NCI-H748 treated with DMSO at 0.1 percent for 48 hours (cell line): Measurements from ENCODE around the gene TFG.
A peak's percentile ranks its signal among the peaks of the same experiment; 100 is the strongest.

Experiments used
- DNase-seq: peaks from one replicate; lab custom pipeline; 2025; lab: John Stamatoyannopoulos, UW

Gene TFG

DNA sequence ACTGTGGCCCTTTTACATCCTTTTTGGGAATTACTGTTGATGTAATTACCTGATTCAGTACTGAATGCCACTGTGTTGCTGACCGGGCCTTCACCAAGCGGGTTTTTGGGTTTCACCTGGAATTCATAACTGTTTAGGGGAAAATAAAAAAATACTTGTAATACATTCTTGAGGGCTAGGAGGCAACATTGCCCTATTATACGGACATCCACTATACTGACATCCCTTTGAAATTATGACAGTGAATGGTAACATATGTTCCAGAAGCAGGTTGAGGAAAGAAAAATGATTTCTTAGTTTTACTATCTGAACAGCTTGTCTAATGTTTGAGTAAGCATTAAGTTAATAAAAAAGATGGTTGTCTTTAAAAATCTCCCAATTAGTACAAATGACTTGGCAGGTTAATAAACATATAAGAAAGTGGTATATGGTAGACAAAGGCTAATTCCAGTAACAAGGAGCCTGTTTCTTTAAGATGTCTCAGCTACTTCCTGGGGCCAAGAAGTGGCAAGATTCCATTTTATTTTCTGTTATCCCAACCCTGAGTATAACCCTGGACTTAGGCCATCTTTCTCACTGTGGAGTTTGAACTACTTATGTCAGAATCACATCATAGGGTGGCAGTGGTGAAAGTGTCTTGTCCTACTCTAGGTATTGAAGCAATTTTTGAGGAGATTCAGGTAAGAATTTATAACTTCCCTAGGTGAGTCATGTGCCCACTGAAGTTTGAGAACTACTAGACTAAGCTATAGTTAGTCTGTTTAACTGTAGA, 45.5 kb downstream of the TFG start:
- DNase-seq, result no peak

DNA sequence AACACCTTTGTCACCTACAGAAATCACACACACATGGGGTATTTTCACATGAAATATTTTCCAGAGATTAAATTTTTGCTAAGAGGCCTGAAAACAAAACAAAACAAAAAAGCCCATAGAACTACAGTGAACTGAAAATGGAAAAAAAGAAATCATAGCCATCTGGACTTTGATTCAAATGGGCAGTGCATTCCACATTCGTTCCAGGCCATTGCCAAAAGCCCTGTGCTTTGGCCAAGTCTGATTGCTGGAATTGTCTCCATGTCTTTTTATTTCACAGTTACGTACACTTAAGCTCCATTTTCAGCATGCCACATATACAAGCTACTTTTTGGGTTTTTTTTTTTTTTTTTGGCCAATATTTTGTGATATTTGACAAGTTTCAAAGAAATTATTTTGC, 47.1 kb downstream of the TFG start:
- no peak for DNase-seq

DNA sequence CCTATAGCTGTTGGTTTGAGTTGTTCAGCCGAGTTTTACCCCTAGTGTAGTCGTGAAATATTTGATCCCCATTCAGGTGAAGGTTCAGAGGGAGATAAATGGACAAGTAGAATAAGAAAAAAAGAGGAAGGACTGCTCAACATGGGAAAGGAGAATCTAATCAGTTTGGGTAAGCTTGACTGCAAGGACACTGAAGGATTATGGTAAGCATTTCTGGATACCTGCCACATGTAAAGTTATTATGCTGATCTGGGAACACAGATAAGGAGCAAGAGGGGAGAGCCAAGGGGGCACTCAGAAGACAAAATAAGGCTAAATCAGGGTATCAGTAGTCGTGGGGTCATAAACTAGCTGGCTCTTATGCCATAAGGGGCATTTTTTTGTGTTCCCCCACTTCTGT, 49.9 kb downstream of the TFG start:
- DNase-seq, result no peak

DNA sequence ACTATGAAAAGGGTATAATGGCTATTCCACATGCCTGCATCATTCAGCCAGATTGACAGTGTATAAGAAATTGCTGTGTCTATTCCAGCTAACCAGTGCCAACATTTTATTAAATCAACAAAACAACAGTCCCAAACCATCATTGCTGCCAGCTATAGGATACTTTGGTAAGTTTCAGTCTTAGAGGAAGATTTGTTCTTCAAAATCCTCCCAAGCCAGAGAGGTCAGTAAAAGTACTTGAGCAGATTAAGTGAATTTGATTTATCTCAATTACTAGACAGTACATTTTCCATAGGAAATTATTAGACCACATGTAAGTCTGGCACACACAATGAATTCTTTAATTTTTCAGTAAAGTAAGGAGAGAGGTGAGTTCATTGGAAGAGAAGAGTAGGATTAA, 50.7 kb downstream of the TFG start:
- no peak for DNase-seq

DNA sequence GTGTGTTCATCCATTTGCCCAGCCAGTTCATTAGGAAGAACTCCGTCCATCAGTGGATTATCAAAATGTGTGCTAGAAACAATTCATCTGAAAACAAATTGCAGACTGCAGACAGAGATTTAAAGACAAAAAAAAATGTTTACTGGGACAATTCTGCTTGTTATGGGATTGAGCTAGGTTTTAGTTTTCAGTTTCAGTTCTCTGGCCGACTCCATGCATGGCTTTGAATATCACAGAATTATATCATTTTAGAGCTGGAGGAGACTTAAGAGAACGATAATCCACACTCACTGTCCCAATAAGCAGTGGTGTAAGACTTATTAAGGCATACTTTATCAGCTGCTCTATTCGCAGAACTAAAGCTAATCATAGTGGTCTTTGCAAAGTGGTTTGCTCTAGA, 51.1 kb downstream of the TFG start:
- no peak for DNase-seq

DNA sequence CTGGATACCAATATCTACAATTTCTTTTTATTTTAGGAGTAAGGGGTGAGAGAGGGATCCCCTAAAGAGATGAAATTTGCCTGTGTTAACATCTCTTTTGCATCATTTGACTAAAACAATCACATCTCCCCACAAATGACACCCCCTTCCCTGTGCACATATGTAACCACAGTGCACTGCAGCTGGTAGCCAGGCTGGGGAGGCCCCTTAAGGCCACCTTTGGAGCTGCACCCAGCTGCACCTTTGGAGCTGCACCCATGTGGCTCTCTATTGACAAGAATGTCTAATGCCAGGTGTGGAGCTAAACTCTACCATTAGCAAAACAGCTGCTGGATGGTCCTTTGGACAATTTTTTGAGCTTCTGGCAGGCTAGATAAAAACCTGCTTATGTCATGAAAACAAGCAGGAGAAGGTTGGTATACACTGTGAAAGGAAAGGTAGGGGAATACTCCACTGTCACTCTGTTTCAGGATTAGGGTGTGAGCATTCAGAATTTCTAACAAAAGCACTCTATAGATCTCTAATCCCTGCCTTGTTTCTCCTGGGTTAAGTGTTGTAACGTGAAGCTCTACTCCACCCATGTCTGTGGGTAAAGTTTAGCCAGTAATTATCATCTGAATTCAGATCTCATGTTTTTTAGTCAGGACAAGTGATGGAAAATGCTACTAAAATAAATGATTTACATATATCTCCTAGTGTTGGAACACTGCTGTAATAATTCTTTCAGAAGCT, 52.1 kb downstream of the TFG start:
- DNase-seq, result no peak

DNA sequence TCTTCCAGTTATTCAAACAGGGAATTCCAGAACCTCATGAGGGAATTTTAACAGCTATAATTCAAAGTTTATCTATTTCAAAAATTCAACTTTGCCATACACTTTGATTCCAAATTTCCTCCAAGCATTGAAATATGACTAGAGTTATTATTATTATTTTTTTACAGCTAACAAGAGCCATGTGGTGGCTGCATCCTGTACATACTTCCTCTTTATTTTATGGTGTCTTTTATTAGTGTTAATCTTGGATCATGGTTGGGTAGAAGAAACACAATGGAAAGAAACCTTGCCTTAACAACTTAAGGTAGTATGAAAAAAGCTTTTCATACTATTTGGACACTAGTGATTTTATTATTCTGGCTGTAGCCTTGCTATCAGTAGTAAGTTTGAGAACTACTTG, 52.7 kb downstream of the TFG start:
- no peak for DNase-seq

DNA sequence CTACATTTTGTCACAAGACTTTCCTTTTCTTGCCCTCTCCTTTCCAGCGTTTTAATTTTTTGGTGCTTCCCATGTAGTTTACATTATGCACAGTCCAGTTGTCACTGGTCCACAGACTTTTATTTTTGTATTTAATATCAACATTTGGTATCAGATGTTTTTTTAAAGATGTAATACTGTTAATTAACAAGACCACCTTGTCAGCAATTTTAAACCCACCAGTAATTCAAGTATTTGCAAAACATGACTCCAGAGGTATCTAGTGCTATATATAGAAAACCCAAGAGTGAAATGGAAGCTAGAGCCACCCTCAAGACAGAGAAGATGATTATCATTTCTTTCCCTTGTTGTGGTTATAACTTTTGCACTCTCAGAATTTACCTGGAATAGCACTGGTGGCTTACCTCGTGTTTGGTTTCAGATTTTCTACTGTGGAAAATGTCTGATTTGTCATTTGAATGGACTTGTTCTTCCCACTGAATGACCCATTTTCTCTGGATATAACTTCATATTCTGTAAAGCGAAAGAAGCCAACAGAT, 56.2 kb downstream of the TFG start:
- DNase-seq, result no peak

DNA sequence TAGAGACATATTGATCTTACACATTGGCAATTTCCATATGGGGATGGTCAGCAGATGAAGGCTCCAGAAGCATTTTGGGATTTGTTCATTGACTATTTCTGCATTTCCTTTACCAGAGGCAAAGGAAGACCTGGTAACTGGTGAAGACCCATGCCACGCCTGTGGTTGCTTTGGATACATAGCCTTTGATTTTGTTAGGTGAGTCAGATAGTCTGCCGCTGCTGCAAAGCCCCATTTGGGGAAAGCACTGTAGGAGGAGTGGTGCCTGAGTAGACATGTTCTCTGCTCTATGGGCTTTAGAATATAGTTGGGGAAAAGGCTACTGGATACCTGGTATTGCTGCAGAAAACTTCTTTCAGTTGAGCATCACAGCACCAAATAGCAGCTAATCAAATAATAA, 56.8 kb downstream of the TFG start:
- no peak for DNase-seq

DNA sequence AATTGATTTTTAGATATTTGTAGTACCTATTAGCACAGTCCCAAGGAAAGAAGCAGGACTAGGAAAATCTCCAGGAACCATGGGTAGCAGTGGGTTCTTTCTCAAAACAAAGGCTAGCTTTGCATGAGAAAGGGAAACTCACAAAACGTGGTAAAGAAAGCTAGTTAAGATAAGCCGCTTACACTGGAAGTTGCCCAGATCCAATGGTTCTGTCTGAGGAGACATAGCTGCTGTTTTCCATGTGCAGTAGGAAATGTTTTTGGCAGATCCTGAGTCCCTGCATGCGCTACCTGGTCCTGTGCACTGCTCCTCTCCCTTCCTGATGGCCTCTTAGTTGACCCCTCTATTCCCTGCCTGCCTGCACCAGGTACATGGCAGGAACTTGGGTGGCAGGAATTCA, 60.4 kb downstream of the TFG start:
- no peak for DNase-seq

DNA sequence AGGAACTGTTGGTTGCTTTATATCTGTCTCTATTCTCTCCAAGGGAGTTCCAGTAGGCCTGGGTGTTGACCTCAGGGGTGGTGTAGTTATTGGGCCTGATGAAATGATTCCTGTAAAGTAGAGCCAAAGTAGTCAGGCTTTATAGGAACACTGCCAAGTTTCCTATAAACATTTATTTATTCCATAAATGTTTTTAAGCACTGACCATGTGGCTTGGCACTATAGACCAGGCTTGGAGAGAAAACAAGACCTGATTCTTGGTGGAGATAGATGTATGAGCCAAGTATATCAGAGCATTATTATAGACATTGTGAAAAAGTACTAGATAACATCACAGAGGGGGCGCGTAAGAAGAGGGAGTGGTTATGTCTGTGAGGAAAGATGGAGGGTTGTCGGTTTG, 65.9 kb downstream of the TFG start:
- no peak for DNase-seq

DNA sequence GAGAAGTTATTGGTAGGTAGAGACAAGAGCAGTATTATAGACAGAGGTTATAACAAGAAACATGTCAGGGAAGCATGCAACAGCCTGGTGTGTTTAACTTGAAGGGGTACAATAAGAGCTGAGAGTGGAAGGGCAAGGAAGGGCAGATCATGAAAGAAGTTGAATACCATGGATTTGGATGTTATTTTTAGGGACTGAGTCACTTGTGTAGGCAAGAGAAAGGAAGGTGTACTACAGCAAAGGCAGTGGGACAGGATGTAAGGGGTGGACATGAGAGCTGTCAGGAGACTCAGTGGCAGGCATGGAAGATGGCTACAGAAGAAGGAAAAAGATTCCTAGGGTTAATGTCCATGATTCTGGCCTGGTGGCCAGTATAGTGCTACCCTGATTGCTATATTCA, 66.4 kb downstream of the TFG start:
- no peak for DNase-seq

DNA sequence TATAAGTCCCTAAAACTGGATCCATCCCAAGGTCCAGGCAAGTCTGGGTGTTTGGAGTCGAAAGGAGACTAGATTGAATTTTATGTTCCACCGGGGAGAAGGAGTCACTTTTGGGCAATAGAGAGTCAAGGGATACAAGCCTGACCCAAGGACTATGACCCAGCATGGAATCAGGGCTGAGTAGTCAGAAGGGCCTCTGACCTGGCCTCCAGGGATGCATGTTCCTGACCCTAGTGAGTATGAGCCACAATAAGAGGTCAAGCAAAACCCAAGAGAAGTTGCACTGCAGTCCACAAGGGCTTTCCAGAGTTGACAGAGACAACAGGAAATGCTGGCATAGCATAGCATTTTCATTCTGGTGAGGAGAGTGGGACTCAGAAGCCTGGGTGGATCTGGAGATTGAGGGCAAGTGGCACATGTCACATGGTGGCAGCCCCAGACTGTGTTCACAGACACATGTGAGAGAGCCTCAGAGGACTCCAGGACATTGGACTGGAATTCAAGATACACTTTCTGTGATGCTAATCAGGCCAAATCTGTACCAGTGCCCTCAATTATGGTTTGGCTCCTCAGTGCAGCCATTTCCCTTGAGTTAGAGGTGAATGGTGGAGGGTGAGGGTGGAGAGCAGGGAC, 66.9 kb downstream of the TFG start:
- DNase-seq, result no peak

DNA sequence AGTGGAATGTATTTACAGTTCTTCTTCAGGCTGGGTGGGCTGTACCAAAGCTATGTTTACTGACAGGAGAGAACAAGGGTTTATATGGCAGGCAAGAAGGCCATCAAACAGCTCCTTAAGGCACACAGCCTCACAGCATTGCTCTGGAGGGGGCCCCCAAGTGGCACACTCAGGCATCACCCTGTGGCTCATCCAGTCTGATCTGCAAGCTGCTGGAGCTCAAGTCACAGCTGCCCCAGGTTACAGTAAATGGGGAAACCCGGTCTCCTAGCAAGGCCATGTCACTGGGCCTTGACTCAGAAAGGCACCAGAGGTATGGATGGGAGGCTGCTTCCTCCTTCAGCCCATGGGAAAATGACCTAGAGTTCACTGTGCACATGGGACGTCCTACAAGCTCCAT, 67.5 kb downstream of the TFG start:
- DNase-seq, result no peak

DNA sequence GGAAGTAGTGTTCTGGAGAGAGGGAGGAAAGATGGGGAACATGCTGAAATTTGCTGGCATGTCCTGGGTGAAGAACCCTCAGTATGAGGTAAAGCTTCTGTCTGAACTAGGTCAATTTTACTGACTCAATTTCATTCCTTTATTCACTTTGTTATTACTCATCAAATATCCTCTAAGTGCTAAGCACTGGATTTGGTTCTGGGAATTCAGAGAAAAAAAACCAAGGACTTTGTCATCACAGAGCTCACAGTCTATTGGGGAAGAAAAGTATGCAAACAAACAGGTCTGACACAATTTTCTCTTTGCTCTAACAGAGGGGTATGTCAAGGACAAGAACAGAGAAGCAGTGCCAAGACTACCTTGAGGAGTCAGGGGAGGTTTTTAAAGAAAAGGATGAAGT, 68.0 kb downstream of the TFG start:
- no peak for DNase-seq

DNA sequence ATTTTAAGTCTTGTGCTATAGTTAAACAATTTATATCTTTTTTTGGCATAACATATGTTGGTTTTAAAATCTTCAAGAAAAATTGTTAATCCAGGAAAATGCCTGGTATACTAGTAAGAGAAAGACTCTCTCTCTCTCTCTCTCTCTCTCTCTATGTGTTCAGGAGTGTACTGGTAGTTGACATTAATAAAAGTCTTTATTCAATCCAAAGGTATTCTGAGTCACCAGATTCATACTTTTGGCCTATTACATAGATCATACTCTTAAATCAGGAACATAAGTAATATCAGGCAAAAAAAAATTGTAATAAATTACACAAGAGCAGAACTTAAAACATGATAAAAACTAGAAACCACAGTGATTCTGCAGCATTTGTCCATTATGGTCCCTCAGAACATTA, 70.2 kb downstream of the TFG start:
- no peak for DNase-seq

DNA sequence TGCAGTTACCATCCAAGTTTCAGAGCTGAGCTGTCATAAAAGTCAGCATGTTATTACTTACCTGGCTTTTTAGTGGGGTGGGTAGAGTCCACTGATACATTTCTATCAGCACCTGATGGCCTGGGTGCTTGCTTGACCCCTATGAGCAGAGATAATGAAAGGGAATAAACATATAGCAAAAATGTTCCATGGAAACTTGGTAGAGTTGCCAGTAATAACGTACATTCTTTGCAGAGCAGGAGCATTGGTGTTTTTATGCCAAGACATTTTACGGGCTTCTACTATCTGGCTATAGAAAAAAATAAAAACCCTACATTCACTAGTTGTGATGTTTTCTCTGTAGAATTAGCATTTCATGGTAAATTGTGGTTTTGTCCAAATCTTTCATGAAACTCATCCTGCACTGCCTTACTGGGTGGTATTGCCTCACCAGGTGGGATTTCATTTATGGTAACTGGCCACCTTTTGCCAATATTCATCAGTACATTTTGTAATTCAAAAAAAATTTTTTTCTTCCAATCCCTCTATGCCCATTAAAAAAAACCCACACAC, 70.9 kb downstream of the TFG start:
- DNase-seq, result no peak

DNA sequence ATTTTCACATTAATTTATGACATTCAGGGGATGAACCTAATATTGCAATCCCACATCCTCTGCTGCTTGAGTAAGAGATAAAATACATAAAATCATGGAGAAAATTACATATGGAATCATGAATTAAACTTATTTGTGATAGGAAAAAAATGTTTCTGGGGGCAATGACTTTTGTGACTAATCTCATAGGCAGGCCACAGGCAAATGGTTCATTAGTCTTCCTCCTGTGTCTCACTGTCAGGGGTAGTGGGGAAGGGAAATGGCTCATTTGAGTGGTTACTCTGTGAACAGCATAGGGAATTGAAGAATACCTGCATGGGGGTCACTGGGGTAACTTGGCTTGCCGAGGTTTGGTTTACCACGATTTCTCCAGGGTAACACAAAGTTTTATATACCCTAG, 72.0 kb downstream of the TFG start:
- no peak for DNase-seq

DNA sequence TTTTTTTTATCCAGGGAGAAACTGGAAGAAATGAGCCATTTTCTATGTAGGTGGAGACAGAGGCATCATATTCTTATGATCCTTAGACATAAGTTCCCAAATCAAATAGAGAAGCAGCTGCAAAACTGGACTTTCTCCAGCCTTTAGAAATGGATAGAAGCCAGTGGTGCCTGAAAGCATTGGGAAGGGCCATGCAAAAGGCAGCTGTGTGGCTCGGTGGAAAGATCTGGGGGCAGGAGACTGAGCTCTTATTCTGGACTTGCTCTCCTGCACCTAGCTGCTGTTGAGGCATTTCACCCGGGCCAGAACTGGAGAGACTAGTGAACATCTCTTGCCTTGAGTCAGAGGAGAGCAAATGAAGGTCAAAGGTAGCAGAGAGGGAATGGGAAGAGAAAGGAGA, 73.1 kb downstream of the TFG start:
- DNase-seq, result no peak

DNA sequence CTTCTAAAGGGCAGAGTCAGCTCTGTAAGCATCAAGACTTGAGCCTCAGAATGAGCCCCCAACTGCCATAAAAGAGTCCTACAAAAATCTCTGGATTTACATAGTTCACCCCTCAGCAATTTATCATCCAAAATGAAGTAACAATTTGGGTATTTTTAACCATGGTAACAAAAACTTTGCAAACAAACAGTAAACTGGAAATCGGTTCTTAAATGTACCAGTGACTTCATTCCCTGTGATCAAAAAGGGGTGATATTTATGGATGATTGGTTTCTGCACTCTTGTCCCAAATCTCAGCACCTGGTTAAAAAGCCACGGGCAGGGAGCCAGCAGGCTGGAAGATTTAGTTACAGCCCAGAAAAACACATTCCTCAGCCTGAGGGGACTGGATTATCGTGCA, 73.6 kb downstream of the TFG start:
- no peak for DNase-seq

DNA sequence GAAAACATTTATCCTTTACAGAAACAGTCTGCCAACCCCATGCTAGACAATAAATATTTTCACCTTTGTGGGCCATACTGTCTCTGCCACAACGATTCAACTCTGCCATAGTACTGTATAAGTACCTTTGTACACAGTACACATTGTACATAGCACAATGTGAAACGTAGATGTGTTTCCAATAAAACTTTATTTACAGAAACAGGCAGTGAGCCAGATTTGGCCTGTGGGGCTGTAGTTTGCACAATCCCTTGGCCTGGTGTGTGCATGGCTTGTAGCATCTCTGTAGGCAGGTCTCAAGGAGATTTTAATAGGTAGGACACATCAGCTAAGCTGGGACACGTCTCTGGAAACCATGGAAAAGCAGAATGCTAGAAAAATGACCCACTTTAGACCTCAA, 74.3 kb downstream of the TFG start:
- DNase-seq, result no peak

DNA sequence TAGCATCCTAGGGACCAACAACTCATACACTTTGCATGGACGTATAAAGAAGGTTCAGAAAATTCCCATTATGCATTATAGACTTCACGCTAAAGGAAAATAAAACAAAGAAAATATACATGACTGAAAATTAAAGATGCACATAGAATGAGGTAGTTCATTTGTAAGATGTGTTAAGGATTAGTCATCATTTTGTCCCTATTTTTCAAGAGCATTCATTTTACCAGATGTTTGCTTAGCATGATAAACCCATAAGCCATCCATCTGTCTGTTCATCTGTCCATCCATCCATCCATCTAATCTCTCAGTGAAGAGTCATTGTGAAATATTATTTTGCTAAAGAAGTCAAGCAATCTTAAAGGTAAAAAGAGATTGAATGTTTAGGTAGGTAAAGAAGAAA, 80.3 kb downstream of the TFG start:
- no peak for DNase-seq

DNA sequence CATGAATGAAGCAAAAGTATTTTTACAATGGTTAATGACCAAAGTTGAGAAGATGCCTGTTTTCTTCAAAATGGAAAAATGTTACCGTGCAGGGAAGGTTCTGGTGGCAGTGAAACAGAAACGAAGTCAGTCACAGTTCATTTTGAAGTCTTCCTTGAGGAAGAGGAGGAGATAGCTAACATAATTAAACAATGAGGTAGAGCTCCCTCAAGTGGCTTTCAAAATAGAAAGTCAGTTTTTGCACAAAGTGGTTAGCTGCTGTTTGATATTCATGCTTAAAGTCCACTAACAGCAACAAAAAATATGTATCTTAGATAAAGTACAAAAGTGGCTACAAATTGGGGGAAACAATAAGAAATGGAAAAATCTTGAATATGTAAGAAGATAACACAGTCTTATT, 87.3 kb downstream of the TFG start:
- peak; percentile 1 for DNase-seq
